GM15510 (cell line): ENCODE results near the gene SPATA12.

Experiments used
- POLR2A ChIP-seq: IDR thresholded peaks from 3 replicates; pipeline ENCODE4 v1.6.1; 2011; ENCODE audit warnings: borderline replicate concordance; ENCODE audit not compliant: insufficient read length; ENCODE audit errors: extremely low read depth

Gene SPATA12

GRCh38 chr3:57112206-57112605, 51.7 kb downstream of the SPATA12 start:
- no peak for TF ChIP-seq POLR2A

- no peak for TF ChIP-seq POLR2A
Measured at GRCh38 chr3:57116501-57116900, 56.0 kb downstream of the SPATA12 start.

DNA sequence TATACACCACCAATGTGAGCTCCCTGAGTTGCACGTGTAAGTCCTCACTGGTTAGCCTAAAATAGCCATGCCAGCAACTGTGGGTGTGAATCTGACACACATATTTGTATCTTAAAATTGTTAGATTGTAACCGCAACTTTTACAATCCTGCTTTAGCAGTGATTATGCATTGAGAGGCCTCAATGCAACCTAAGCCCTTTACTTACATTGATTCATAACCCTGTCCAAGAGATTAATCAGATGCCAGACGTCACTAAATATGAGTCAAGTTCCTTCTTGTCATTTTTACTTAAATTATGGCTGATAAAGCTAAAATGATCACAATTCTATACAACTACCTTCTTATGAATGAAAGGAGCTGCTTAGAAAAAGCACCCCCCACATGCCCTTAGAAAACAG, 57.8 kb downstream of the SPATA12 start:
- no peak for TF ChIP-seq POLR2A

GRCh38 chr3:57120040-57120439, 59.6 kb downstream of the SPATA12 start:
- no peak for TF ChIP-seq POLR2A

DNA sequence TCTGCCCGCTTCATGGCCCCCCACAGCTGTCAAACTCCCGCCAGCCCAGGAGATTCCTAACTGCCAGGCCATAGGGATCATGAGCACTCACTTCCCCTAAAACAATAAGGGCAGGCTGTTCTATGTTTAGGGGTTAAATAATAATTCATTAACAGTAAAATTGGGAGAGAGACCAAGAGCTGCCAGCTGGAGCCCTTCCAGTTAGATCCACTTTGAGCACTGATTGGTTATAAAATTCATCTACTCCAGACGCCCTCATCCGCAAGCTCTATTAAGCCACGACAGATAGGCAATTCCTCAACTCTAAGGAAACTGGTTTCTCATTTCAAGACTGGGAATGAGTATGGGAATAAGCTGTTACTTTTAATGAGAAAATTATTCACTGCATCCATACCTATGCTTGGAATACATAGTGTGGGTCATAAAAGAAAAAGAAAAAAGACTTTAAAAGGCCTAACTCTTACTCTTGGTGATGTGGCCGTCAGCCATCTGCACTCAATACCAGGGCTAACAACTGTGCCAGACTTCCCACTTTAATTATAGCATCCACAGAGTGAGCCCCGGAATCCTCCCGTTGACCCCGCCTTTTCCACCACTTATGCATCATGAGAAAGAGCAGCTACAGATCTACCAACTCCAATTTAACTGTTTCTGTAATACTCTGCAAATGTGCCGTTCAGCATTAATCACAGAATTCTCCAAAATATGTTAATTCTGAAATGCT, 60.1 kb downstream of the SPATA12 start:
- no peak for TF ChIP-seq POLR2A
